Mononuclear cell (primary cell): ENCODE measurements around the gene GNG2. TPM values are rescaled to one million over a fixed set of nuclear protein-coding genes. Genes with fewer than 3 reads are reported as not detected.

ENCODE experiments used
- H3K27me3 ChIP-seq: 2 replicates; pipeline ENCODE4 v1.6.0; 2011; ENCODE audit warnings: low read length, control low read depth; ENCODE audit not compliant: insufficient read depth
- H3K4me1 ChIP-seq: 2 replicates; pipeline ENCODE4 v1.5.1; 2011; ENCODE audit warnings: mild to moderate bottlenecking, low read length, control low read depth; ENCODE audit not compliant: insufficient read depth
- H3K4me3 ChIP-seq: 2 replicates; pipeline ENCODE4 v1.5.1; 2011; ENCODE audit warnings: mild to moderate bottlenecking, low read length, moderate library complexity
- H3K9me3 ChIP-seq: 2 replicates; pipeline ENCODE4 v1.5.1; 2011; ENCODE audit warnings: low read depth, mild to moderate bottlenecking, control low read depth, low read length
- total RNA-seq: library from RNA; depleted of rRNA; stranded (reverse); fragments of >200 nt; gene quantifications from one replicate; pipeline ENCODE4 v1.2.3, GENCODE V29; 2012

Gene GNG2
- total RNA-seq = 180 TPM

DNA sequence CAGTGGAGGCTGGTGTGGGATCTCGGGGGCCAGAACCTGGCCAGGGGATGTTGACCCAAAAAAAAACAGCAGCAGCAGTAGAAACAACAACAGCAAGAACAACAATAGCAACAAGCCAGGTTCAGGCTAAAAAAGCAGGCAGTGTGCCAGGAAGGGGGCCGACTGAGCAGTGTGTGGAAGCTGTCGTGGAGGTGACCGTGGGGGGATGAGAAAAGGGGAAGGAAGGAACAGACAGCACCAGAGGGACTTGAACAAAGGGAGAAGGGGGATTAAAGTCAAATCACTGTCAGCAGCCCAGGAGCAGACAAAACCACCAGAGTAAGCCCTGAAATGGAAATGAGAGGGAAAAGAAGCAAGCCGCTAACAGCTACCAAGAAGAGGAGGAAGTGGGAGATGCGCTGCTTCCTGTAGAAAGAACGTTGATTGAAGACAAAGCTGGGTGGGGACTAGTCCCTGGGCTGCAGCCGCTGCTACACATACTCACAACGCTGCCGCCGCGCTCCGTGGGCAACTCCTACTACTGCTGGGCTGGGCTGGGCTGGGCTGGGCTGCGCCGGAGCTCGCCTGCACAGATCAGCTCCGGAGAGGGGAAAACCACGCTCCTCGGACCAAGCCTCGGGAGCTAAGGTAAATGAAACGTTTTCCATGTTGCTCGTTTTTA, at the start of gene GNG2:
TSS of gene GNG2 (plus strand) at position 449 of the 661 bp plus-strand sequence. CDS start 90,067 bp downstream, outside the sequence.
- H3K9me3 ChIP-seq = no peaks in the 10 kb centered on the region
- H3K4me3 ChIP-seq = peak within 1 kb of the TSS; percentile 89
- peaks cover 66% of the 10 kb centered on the region for H3K4me1 ChIP-seq
- H3K27me3 ChIP-seq = no peaks in the 10 kb centered on the region

DNA sequence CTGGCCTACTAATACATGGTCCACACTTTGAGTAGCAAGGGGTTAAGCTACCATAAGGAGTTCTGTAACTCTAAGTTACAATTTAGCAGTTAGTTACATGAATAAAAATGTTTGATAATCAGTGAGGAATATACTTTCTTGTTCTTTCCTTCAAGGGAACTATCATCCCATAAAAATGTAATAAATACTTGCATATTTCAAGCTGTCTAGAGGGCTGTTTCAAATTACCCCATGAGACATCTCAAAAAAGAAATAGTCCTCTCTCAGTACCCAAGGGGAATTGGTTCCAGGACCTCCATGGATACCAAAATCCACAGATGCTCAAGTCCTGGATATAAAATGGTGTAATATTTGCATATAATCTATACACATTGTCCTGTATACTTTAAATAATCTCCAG, 48.7 kb upstream of the GNG2 start:
- no peaks in the 10 kb centered on the region for H3K4me1 ChIP-seq
- no peaks in the 10 kb centered on the region for H3K9me3 ChIP-seq
- H3K27me3 ChIP-seq = no peaks in the 10 kb centered on the region
- no peak overlapping the region for H3K4me3 ChIP-seq

DNA sequence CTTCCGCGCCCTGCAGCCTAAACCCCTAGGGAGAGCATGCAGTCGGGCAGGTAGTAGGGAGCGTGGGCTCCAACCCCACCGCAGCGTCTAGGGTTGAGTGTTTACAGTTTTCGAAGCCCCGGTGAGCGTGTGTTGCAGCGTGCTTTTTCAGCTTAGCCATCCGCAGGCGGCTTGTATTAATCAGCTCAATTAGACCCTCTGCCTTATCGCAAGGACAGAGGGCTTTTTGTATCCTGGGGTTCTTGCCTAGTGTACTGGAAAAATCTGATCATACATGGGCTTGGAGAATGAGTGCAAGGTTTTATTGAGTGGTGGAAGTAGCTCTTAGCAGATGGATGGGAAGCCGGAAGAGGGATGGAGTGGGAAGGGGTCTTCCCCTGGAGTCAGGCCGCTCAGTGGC, 44.4 kb upstream of the GNG2 start:
- no peaks in the 10 kb centered on the region for H3K9me3 ChIP-seq
- H3K4me1 ChIP-seq = no peaks in the 10 kb centered on the region
- H3K27me3 ChIP-seq = no peaks in the 10 kb centered on the region
- no peak overlapping the region for H3K4me3 ChIP-seq

DNA sequence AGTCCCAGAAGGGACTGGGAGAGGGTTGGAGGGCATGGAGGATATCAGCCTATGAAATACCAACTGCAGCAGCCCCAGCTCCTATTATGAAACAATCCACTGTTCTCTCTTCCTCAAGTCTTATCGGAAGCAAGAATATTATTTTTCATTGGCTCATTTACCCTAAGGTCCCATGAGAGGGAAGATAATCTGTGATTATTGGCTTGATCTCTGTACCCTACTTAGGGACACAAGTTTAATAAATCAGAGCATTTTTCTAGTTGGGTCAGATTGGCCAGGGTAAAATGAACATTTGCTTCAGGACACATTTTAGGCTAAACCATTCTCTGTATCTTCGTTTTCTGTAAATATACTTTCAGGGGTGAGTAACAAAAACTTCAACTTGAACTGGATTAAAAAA, 43.1 kb upstream of the GNG2 start:
- no peaks in the 10 kb centered on the region for H3K4me1 ChIP-seq
- no peaks in the 10 kb centered on the region for H3K27me3 ChIP-seq
- no peak overlapping the region for H3K4me3 ChIP-seq
- H3K9me3 ChIP-seq = no peaks in the 10 kb centered on the region

DNA sequence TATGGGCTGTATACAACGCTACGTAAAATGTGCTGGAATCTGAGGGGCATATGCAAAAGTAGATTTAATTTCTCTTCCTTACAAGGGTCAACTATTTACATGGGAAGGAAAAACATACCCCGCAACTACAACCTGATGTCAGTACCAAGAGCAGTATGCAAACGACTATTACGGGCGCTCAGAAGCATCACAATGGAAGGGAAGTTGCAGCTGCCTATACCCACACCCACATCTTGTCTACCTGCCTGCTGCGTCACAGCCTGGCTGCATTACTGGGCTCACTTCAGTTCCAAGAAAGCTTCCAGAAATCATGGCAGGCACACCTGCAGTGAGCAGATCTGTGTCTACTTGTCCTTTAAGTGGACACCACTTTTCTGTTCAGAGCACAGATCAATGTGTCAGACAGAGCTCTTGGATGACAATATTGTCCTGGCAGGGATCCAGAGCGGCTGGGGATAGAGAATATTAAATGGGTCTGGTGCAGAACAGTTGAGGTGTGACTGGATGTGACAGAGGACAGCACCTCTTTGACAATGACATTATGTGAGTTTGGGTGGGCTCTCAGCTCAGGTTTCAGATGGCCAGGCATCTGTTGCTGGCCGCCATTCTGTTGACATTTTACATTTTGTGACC, 41.5 kb upstream of the GNG2 start:
- Histone ChIP-seq H3K27me3 (no peaks in the 10 kb centered on the region), H3K4me1 (no peaks in the 10 kb centered on the region), H3K9me3 (no peaks in the 10 kb centered on the region), H3K4me3 (no peak overlapping the region)

DNA sequence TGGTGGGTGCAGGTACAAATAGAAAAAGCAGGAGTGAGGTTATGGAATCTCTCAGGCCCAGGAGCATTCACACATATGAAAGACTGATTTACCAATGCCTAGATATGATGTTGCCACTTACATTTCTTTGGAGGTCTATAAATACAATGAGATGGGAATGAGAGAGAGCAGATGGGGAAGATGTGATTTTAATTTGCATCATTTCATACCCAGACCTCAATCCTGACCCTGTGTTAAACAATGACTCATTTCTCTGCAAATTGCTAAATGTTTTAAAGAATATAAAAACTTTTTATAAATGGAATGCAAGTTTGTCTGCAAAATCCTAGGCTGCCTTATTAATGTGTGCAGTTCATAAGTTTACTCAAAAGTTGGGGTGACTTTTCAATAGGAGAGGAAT, 38.6 kb upstream of the GNG2 start:
- Histone ChIP-seq H3K4me3 (no peak overlapping the region), H3K27me3 (no peaks in the 10 kb centered on the region), H3K4me1 (no peaks in the 10 kb centered on the region), H3K9me3 (no peaks in the 10 kb centered on the region)

DNA sequence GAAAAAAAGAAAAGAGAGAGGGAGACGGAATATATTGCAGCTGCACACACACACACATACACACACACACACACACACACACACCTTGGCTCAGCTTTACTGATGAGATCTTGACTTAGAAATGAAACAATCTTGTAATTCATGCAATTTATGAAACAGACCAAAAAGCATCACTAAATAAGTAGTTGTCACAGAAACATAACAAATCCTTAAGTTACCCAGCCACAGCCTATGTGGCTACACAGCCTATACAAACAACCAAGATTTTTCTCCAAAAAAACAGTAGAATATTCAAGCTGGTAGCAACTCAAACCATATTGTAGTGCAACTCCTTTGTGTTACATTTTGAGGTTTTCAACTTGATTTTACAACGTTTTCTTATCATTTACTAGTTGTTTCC, 37.9 kb upstream of the GNG2 start:
- no peaks in the 10 kb centered on the region for H3K27me3 ChIP-seq
- H3K4me1 ChIP-seq = peaks cover 3% of the 10 kb centered on the region
- no peak overlapping the region for H3K4me3 ChIP-seq
- no peaks in the 10 kb centered on the region for H3K9me3 ChIP-seq

DNA sequence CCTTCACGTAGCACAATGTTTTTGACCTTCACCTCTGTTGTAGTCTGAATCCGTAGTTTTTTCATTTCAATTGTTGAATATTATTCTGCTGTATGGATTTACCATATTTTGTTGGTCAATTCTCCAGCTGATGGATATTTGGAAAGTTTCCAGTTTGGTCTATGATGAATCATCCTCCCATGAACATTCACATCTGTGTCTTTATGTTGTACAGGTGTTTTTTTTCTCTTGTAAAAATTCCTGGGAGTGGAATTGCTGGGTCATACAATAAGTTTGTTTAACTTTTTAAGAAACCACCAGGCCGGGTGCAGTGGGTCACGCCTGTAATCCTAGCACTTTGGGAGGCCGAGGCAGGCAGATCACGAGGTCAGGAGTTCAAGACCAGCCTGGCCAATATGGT, 36.7 kb upstream of the GNG2 start:
- Histone ChIP-seq H3K9me3 (no peaks in the 10 kb centered on the region), H3K27me3 (no peaks in the 10 kb centered on the region), H3K4me1 (peaks cover 15% of the 10 kb centered on the region), H3K4me3 (no peak overlapping the region)

DNA sequence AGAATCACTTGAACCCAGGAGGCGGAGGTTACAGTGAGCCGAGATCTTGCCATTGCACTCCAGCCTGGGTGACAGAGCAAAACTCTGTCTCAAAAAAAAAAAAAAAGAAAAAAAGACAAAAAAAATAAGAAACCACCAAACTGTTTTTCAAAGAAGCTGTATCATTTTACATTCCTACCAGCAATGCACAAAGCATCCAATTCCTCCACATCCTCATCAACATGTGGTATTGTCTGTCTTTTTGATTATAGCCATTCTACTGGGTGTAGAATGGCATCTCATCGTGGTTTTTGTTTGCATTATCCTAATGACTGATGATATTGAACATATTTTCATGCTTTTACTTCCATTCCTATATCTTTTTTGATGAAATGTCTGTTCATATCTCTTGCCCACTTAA, 36.2 kb upstream of the GNG2 start:
- H3K4me3 ChIP-seq = no peak overlapping the region
- H3K27me3 ChIP-seq = no peaks in the 10 kb centered on the region
- peaks cover 17% of the 10 kb centered on the region for H3K4me1 ChIP-seq
- no peaks in the 10 kb centered on the region for H3K9me3 ChIP-seq

DNA sequence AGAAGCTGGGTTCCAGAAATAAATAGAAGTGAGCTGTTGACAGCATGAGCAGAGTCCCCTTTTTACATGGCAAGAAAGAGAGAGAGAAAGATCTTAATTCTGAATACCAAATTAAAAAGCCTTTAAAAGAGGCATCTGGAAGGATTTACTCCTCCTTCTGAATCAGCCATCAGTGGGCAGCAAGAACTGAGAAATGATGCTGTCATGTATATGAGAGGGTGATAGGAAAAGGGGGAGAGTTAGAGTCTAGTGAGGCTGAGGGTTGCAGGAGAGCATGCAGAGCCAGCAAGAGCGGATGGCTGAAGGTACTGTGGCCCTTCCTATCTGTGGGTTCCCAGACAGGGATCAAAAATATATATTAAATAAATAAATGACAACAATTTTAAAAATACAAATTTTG, 34.5 kb upstream of the GNG2 start:
- Histone ChIP-seq H3K4me3 (no peak overlapping the region), H3K27me3 (no peaks in the 10 kb centered on the region), H3K9me3 (no peaks in the 10 kb centered on the region), H3K4me1 (peaks cover 17% of the 10 kb centered on the region)

DNA sequence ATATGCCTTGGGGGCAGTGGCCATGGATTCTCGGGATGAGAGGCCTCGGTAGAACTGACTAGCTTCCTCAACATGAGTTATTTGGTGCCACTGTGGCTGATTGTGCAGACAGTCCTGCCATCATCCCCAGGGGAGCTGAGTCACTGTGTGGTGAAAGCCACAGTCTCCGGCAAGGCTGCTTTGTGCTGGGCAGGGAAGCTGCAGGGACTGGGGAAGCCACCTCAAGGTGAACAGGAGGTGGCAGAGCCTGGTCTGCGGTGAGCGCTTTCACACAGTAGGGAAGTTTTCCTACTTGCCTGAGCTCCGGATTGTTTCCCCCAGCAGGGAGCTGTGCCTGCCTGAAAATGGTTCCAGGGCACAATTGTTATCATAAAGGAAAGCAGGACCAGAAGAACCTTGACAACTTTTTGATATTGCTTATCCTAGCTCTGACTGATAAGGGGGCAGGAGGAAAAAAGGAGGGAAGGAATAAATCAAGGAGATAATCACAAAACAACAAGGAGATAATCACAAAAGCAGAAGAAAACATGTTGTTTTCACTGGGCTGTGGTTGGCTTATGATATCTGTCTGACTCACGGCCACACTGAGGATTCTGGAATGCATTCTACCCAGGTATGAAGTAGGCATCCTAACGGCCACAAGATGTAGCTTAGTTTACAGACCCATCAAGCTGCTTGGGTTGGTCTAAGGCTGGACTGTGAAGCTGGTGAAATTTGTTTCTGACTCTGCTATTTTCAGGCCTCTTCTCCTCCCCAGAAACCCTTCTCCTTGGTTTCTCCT, 32.2 kb upstream of the GNG2 start:
- H3K4me3 ChIP-seq = no peak overlapping the region
- peaks cover 5% of the 10 kb centered on the region for H3K9me3 ChIP-seq
- peaks cover 17% of the 10 kb centered on the region for H3K4me1 ChIP-seq
- no peaks in the 10 kb centered on the region for H3K27me3 ChIP-seq

DNA sequence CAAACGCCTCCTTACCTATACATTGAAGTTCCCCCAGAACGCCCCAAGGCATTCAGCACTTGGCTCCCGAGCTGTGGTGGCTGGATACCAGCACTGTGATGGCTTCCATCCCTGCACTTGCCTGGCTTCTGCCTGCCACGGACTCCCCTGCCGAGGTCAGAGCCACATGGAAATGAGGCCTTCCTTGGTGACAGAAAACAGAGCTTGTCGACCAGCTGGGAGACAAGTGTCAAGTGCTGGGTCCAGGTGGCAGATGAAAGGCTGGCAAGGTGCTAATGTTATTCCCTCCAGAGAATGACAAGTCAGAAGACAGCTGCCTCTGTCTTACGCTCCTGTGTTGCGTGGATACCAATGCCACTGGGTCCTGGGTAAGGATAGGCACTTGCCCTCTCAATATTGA, 26.2 kb upstream of the GNG2 start:
- Histone ChIP-seq H3K4me1 (no peaks in the 10 kb centered on the region), H3K27me3 (no peaks in the 10 kb centered on the region), H3K9me3 (peaks cover 5% of the 10 kb centered on the region), H3K4me3 (no peak overlapping the region)

DNA sequence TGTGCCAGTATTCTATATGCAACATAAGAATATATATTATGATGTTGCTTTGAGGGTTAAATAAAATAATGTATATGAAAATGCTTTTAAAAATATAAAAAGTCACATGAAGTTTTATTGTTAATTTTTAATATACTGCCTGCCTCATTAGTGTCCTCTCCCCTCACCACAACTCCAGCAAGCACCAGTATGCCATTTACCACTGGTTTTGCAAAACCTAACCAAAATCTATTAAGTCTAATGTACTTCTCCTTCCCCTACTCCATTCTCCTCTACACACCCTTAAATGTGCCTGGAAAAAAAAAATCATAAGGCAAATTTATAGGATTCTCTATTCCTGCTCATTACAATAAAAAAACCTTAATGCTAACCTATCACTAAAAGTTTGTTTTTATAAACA, 24.0 kb upstream of the GNG2 start:
- Histone ChIP-seq H3K9me3 (peaks cover 5% of the 10 kb centered on the region), H3K4me1 (no peaks in the 10 kb centered on the region), H3K4me3 (no peak overlapping the region), H3K27me3 (no peaks in the 10 kb centered on the region)

DNA sequence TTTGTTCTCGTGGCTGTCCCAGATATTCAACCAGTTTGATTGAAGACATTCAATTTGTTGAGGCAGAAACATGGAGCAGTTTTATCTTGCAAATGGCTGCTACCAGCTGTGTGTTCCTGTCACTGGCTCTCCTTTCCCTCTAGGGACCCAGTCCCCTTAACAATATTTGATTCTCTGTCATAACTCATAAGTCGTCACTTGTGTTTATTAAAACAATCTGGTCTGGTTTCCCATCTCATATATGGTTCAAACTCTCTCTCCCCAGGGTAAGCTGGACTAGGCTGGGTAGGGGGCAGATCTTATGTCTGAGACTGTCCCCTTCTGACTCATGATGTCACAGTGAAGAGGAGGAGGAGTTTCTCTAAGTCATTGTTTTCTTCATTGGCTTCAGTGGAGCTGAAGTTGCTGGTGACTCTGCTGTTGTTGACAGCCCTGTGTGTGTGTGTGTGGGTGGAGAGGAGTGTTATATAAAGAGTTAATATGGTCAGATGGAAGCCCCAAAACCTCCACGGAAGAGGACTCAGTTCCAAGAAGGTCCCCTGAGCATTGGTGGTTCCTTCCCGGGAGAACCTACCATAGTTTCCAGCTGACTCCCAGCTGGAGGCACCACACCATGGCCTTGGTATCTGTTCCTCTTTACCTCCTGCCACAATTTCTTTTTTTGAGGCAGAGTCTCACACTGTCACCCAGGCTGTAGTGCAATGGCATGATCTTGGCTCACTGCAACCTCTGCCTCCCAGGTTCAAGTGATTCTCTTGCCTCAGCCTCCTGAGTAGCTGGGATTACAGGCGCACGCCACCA, 16.1 kb upstream of the GNG2 start:
- peaks cover 55% of the 10 kb centered on the region for H3K4me1 ChIP-seq
- H3K9me3 ChIP-seq = no peaks in the 10 kb centered on the region
- H3K4me3 ChIP-seq = no peak overlapping the region
- no peaks in the 10 kb centered on the region for H3K27me3 ChIP-seq

DNA sequence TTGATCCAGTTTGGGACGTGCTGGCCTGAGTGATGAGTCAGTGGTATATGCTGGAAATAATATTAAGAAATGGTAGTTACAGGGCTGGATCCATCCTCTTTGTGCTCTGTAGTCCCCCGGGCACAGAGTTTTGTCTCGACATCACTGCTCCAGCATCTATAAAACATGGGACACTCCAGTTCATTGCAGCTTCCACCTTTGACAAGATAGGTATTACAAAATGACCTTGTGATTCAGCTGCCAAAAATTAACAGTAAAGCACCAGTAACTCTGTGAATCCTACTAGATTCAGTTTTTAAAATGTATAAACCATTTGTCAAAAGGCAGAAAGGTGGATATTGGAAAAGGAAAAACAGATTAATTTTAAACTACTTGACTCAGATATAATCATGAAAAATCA, 14.6 kb upstream of the GNG2 start:
- Histone ChIP-seq H3K27me3 (no peaks in the 10 kb centered on the region), H3K4me3 (no peak overlapping the region), H3K4me1 (peaks cover 59% of the 10 kb centered on the region), H3K9me3 (no peaks in the 10 kb centered on the region)
